K562 (cell line): ENCODE results near the gene PPP1R9B. TPM values are rescaled to one million over a fixed set of nuclear protein-coding genes. Genes with fewer than 3 reads are reported as not detected.

Experiments
- ATF1 ChIP-seq, 2 experiments: fragments of 450-650 bp in 1 of 2; IDR thresholded peaks; 2 replicates each; pipeline ENCODE4 v1.6.1; 2016; ENCODE audit warnings: missing compliant biosample characterization in 1 of 2, missing genetic modification characterization in 1 of 2
- CBX3 ChIP-seq, 2 experiments: IDR thresholded peaks; 1 replicate in 1 of 2; 2 replicates in 1 of 2; pipeline ENCODE4 v1.6.1; 2012; ENCODE audit warnings: inconsistent platforms in 2 of 2, low read length in 2 of 2, borderline replicate concordance in 1 of 2, control low read depth in 1 of 2
- CEBPG ChIP-seq, 3 experiments: fragments of 200-800 bp in 1 of 3; sonication (Bioruptor generic) in 1 of 3; sonication (generic) in 1 of 3; formaldehyde crosslinking in 1 of 3; IDR thresholded peaks in 2 of 3; conservative IDR thresholded peaks in 1 of 3; 2 replicates each; pipeline versions ENCODE4 v1.6.1 to v1.8.0; 2016 to 2022; ENCODE audit warnings: missing compliant biosample characterization in 2 of 3, missing genetic modification characterization in 2 of 3, mild to moderate bottlenecking in 1 of 3, missing genetic modification reagents in 1 of 3
- EP400 ChIP-seq: fragments of 450-650 bp; IDR thresholded peaks from 2 replicates; pipeline ENCODE4 v1.6.1; 2017; ENCODE audit warnings: antibody characterized with exemption, mild to moderate bottlenecking, moderate library complexity
- ESRRA ChIP-seq: fragments of 450-650 bp; IDR thresholded peaks from 2 replicates; pipeline ENCODE4 v1.6.1; 2014; ENCODE audit warnings: low read depth, mild to moderate bottlenecking, moderate library complexity, borderline replicate concordance
- HDAC8 ChIP-seq: fragments of 450-650 bp; IDR thresholded peaks from 2 replicates; pipeline ENCODE4 v1.6.1; 2016; ENCODE audit warnings: mild to moderate bottlenecking, missing genetic modification characterization, moderate library complexity, missing compliant biosample characterization
- HEY1 ChIP-seq: fragments of 250-450 bp; sonication (Bioruptor Pico); IDR thresholded peaks from 2 replicates; pipeline ENCODE4 v1.5.0; 2020; ENCODE audit warnings: mild to moderate bottlenecking, moderate library complexity, borderline replicate concordance
- MTA2 ChIP-seq: fragments of 450-650 bp; IDR thresholded peaks from 2 replicates; pipeline ENCODE4 v1.6.1; 2016; ENCODE audit warnings: low read depth
- NCOA1 ChIP-seq: fragments of 450-650 bp; IDR thresholded peaks from 2 replicates; pipeline ENCODE4 v1.6.1; 2016; ENCODE audit warnings: low read depth
- NR4A1 ChIP-seq, 2 experiments: fragments of 250-450 bp in 1 of 2; fragments of 450-650 bp in 1 of 2; sonication (Bioruptor Pico) in 1 of 2; IDR thresholded peaks; 2 replicates each; pipeline versions ENCODE4 v1.4.0 to v1.6.1; 2016 to 2020; ENCODE audit warnings: mild to moderate bottlenecking in 2 of 2, missing compliant biosample characterization in 1 of 2, missing genetic modification characterization in 1 of 2, moderate library complexity in 1 of 2
- PURB ChIP-seq: sonication (generic); formaldehyde crosslinking; IDR thresholded peaks from 2 replicates; pipeline ENCODE4 v1.9.0; 2021; ENCODE audit warnings: low read depth, mild to moderate bottlenecking, missing genetic modification reagents
- RCOR1 ChIP-seq, 2 experiments: IDR thresholded peaks; 2 replicates each; pipeline ENCODE4 v1.6.1; 2012; ENCODE audit warnings: low read depth in 2 of 2, low read length in 2 of 2, borderline replicate concordance in 1 of 2, improper control_type of control experiment in 1 of 2
- TGIF2 ChIP-seq: sonication (generic); formaldehyde crosslinking; IDR thresholded peaks from 2 replicates; pipeline ENCODE4 v1.8.1; 2022; ENCODE audit warnings: mild to moderate bottlenecking, missing genetic modification reagents, moderate library complexity
- ZFX ChIP-seq: sonication (generic); formaldehyde crosslinking; IDR thresholded peaks from 2 replicates; pipeline ENCODE4 v1.8.0; 2022; ENCODE audit warnings: mild to moderate bottlenecking, missing genetic modification reagents, moderate library complexity
- ZKSCAN3 ChIP-seq: fragments of 250-450 bp; sonication (Bioruptor Pico); IDR thresholded peaks from 2 replicates; pipeline ENCODE4 v1.4.0; 2020
- ZNF143 ChIP-seq: sonication (generic); formaldehyde crosslinking; IDR thresholded peaks from 2 replicates; pipeline ENCODE4 v1.9.0; 2022; ENCODE audit warnings: mild to moderate bottlenecking, missing genetic modification reagents
- ZNF274 ChIP-seq: IDR thresholded peaks from 2 replicates; pipeline ENCODE4 v1.6.1; 2011; ENCODE audit warnings: low read depth, mild to moderate bottlenecking, low read length, moderate library complexity, borderline replicate concordance
- ZNF561 ChIP-seq: fragments of 450-650 bp; formaldehyde crosslinking; conservative IDR thresholded peaks from 2 replicates; pipeline ENCODE4 v1.4.0; 2020; ENCODE audit warnings: mild to moderate bottlenecking, moderate library complexity
- ZNF583 ChIP-seq: fragments of 250-450 bp; sonication (Bioruptor Pico); IDR thresholded peaks from 2 replicates; pipeline ENCODE4 v1.4.0; 2020
- polyA plus RNA-seq, 8 experiments: library from polyadenylated mRNA; depleted of rRNA in 4 of 8; stranded (reverse) in 5 of 8; unstranded in 3 of 8; fragments of >200 nt; fragmentation: Nextera tagmentation in 2 of 8; fragmentation: Illumina TruSeq in 1 of 8; extraction: Ambion mirVana in 2 of 8; extraction: Trizol in 1 of 8; gene quantifications; 2 replicates each; pipeline versions ENCODE4 v1.2.1 to v1.2.3, GENCODE V29; 2011 to 2014; ENCODE audit warnings: inconsistent platforms in 1 of 8, missing spikeins in 1 of 8
- total RNA-seq, 7 experiments: library from RNA; depleted of rRNA in 6 of 7; stranded (reverse); fragments of >200 nt in 6 of 7; fragmentation: Illumina TruSeq in 2 of 7; extraction: Trizol in 2 of 7; gene quantifications; 2 replicates each; pipeline versions ENCODE4 v1.2.1 to v1.2.3, GENCODE V29; 2011 to 2021; ENCODE audit warnings: low replicate concordance in 1 of 7
- TF ChIP-seq, protein P1 (sequence below): fragments of 450-650 bp; IDR thresholded peaks from 2 replicates; pipeline ENCODE4 v1.6.1; 2017; ENCODE audit warnings: antibody characterized with exemption, mild to moderate bottlenecking
- TF ChIP-seq, protein P2 (sequence below): sonication (generic); formaldehyde crosslinking; IDR thresholded peaks from 2 replicates; pipeline ENCODE4 v1.8.1; 2023; ENCODE audit warnings: mild to moderate bottlenecking, missing genetic modification reagents

Gene PPP1R9B
- total and polyA plus RNA-seq, 9 of the 15 experiments (the other 6 are each of a cell fraction or from before 2014, with no cell fraction given), result 0.10 to 63.5 (median 24.7) TPM

DNA sequence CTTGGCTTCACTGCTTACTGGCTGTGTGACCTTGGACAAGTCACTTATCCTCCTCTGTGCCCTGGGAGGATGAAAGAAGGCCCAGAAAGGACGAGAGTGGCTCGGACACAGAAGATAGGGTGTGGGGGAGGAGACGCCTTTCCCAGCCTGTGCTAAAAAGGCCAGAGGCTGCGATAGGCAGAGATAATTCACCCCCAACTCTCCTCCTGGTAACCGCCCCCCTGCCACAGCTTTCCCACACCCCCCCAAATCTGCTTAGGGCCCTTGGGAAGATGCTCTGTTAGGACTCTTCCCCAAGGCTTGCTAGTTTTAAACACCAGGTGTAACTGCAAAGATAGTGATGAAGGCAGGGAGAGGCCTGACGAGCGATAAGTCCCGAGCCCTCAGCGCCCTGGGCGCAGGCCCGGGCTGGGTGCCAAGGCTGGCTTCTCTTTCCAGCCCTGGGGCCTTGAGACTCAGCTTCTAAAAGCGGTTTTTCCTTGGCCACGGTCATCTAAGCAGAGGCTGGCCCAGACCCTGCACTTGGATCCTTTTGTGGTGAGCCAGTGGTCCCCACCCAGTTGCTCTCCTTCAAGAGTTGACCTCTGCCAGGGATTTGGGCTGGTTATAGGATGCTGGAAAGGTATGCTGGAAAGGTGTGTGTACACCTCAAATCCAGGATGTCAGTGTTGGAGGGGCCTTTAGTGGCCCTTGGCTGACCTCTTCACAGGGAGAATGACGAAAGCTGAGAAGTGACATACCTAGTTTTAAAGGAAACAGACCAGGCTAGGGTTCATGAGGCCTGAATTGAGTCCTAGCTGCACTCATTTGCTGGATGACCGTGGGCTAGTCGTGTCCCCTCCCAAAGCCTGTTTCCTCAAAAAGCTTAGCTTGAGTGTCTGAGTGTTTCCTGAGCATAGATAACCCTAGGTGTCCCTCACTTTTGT lies 3.4 kb upstream of the PPP1R9B start (continued):
- TF ChIP-seq ZNF561 (no peak), ZNF274 (no peak), EP400 (no peak), ZNF143 (CRISPR knock-in tag) (no peak), NCOA1 (0 out of 2 replicates have a peak, but pooled peaks have one; percentile 46), PURB (no peak), MTA2 (peak; percentile 36), ATF1 (CRISPR knock-in tag; IDR thresholded peaks at IDR 0.05) (no peak), ATF1 (tag; IDR thresholded peaks at IDR 0.05) (peak; percentile 32; the same call in 1 of the 2 replicates), ZKSCAN3 (CRISPR knock-in tag) (no peak), RCOR1 (IDR thresholded peaks at IDR 0.05; ENCODE audit: borderline replicate concordance in 1 of 2, low read depth in 2 of 2, low read length in 2 of 2) (peak in 1 of 2 experiments; percentile 74; a peak in 3 of 4 replicates), CEBPG (CRISPR knock-in tag; IDR thresholded peaks at IDR 0.05) (no peak), CEBPG (tag; conservative IDR thresholded peaks at IDR 0.05 in 1 of 2, IDR thresholded peaks at IDR 0.05 in 1 of 2) (no peak), CBX3 (IDR thresholded peaks at IDR 0.05; ENCODE audit: borderline replicate concordance in 1 of 2, low read length in 2 of 2) (no peak), HEY1 (CRISPR knock-in tag) (no peak), HDAC8 (tag) (no peak), ZFX (peak; percentile 38; the same call in 1 of the 2 replicates), ZNF583 (peak; percentile 35; the same call in 1 of the 2 replicates), TGIF2 (CRISPR knock-in tag) (no peak), NR4A1 (CRISPR knock-in tag; IDR thresholded peaks at IDR 0.05) (no peak), NR4A1 (tag; IDR thresholded peaks at IDR 0.05) (no peak), ESRRA (peak; percentile 80)
- TF ChIP-seq, protein P1, sequence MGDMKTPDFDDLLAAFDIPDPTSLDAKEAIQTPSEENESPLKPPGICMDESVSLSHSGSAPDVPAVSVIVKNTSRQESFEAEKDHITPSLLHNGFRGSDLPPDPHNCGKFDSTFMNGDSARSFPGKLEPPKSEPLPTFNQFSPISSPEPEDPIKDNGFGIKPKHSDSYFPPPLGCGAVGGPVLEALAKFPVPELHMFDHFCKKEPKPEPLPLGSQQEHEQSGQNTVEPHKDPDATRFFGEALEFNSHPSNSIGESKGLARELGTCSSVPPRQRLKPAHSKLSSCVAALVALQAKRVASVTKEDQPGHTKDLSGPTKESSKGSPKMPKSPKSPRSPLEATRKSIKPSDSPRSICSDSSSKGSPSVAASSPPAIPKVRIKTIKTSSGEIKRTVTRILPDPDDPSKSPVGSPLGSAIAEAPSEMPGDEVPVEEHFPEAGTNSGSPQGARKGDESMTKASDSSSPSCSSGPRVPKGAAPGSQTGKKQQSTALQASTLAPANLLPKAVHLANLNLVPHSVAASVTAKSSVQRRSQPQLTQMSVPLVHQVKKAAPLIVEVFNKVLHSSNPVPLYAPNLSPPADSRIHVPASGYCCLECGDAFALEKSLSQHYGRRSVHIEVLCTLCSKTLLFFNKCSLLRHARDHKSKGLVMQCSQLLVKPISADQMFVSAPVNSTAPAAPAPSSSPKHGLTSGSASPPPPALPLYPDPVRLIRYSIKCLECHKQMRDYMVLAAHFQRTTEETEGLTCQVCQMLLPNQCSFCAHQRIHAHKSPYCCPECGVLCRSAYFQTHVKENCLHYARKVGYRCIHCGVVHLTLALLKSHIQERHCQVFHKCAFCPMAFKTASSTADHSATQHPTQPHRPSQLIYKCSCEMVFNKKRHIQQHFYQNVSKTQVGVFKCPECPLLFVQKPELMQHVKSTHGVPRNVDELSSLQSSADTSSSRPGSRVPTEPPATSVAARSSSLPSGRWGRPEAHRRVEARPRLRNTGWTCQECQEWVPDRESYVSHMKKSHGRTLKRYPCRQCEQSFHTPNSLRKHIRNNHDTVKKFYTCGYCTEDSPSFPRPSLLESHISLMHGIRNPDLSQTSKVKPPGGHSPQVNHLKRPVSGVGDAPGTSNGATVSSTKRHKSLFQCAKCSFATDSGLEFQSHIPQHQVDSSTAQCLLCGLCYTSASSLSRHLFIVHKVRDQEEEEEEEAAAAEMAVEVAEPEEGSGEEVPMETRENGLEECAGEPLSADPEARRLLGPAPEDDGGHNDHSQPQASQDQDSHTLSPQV, result no peak
- TF ChIP-seq, protein P2, sequence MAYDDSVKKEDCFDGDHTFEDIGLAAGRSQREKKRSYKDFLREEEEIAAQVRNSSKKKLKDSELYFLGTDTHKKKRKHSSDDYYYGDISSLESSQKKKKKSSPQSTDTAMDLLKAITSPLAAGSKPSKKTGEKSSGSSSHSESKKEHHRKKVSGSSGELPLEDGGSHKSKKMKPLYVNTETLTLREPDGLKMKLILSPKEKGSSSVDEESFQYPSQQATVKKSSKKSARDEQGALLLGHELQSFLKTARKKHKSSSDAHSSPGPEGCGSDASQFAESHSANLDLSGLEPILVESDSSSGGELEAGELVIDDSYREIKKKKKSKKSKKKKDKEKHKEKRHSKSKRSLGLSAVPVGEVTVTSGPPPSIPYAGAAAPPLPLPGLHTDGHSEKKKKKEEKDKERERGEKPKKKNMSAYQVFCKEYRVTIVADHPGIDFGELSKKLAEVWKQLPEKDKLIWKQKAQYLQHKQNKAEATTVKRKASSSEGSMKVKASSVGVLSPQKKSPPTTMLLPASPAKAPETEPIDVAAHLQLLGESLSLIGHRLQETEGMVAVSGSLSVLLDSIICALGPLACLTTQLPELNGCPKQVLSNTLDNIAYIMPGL (CRISPR knock-in tag), result no peak
